Stimulated activated CD4-positive, alpha-beta T cell treated with anti-CD3 and anti-CD28 coated beads, Interleukin-1b, Interleukin-23, amount 100 ng/mL, for 1 hour (primary cell): Measurements from ENCODE around the gene MAPK9.
"Not testable (repeated sequence)": the region's sequence is repeated elsewhere in the genome, so short reads cannot be mapped to it uniquely, and the experiment has no call there.

Source experiments
- DNase-seq, 2 donors: peaks; one replicate each; pipeline ENCODE4 v3.0.0-alpha.2; 2020; ENCODE audit warnings: low read depth in 2 of 2

MAPK9 gene

GRCh38 chr5:180326989-180327565, 35.2 kb upstream of the MAPK9 start:
- DNase-seq, result no peak

- no peak for DNase-seq
These were observed 32.7 kb upstream of the MAPK9 start for GRCh38 chr5:180324601-180324950.

- DNase-seq, result no peak
These were observed 32.2 kb upstream of the MAPK9 start for GRCh38 chr5:180323941-180324600.

GRCh38 chr5:180323160-180323559, 31.3 kb upstream of the MAPK9 start:
- DNase-seq, result no peak

- DNase-seq, result no peak
These were observed 26.7 kb upstream of the MAPK9 start for GRCh38 chr5:180318456-180319089.

GRCh38 chr5:180316586-180316985, 24.7 kb upstream of the MAPK9 start:
- DNase-seq, result no peak

- DNase-seq, result peak; percentile 52 to 69
These were observed 23.9 kb upstream of the MAPK9 start for GRCh38 chr5:180315762-180316212.

- peak in 1 of 2 donors; percentile 34 for DNase-seq
These were observed 22.0 kb upstream of the MAPK9 start for GRCh38 chr5:180313677-180314505.

- no peak for DNase-seq
These were observed 19.3 kb upstream of the MAPK9 start for GRCh38 chr5:180311216-180311615.

- no peak for DNase-seq
These were observed 14.9 kb upstream of the MAPK9 start for GRCh38 chr5:180306796-180307195.

- DNase-seq, result no peak
These were observed 13.6 kb upstream of the MAPK9 start for GRCh38 chr5:180305481-180305880.

GRCh38 chr5:180304431-180305375, 12.8 kb upstream of the MAPK9 start:
- no peak for DNase-seq

GRCh38 chr5:180304016-180304292, 12.1 kb upstream of the MAPK9 start:
- no peak for DNase-seq

- DNase-seq, result no peak
These were observed 11.5 kb upstream of the MAPK9 start for GRCh38 chr5:180303226-180304015.

- DNase-seq, result no peak
These were observed 10.4 kb upstream of the MAPK9 start for GRCh38 chr5:180302256-180302655.

- DNase-seq, result no peak
These were observed 9.4 kb upstream of the MAPK9 start for GRCh38 chr5:180301253-180301652.

- DNase-seq, result no peak
These were observed 7.6 kb upstream of the MAPK9 start for GRCh38 chr5:180299526-180299925.

GRCh38 chr5:180299014-180299413, 7.1 kb upstream of the MAPK9 start:
- DNase-seq, result not testable (repeated sequence)

- no peak for DNase-seq
These were observed 5.9 kb upstream of the MAPK9 start for GRCh38 chr5:180297587-180298282.

GRCh38 chr5:180296771-180297170, 4.9 kb upstream of the MAPK9 start:
- no peak for DNase-seq
